Right atrium auricular region (tissue), 2 donors: ENCODE data around the gene CGA. TPM values are rescaled to one million over a fixed set of nuclear protein-coding genes. Genes with fewer than 3 reads are reported as not detected.
A peak's percentile ranks its signal among the peaks of the same experiment; 100 is the strongest.

Source experiments
- DNase-seq: peaks from one replicate; pipeline ENCODE4 v3.0.0-alpha.2; 2019; ENCODE audit warnings: low spot score
- H3K27ac ChIP-seq, 2 donors: fragments of 200-600 bp; sonication (generic); 1 replicate in 1 of 2; 2 replicates in 1 of 2; pipeline ENCODE4 v1.5.1; 2016 to 2019
- H3K27me3 ChIP-seq, 2 donors: fragments of 200-600 bp; sonication (generic); one replicate each; pipeline versions ENCODE4 v1.5.1 to v1.6.0; 2017 to 2019
- H3K36me3 ChIP-seq: fragments of 200-600 bp; sonication (generic); one replicate; pipeline ENCODE4 v1.5.1; 2016
- H3K4me1 ChIP-seq, 2 donors: fragments of 200-600 bp; sonication (generic); one replicate each; pipeline versions ENCODE4 v1.5.1 to v1.6.0; 2017 to 2019
- H3K4me3 ChIP-seq, 2 donors: fragments of 200-600 bp; sonication (generic); 1 replicate in 1 of 2; 2 replicates in 1 of 2; pipeline ENCODE4 v1.5.1; 2017 to 2019; ENCODE audit warnings: mild to moderate bottlenecking in 1 of 2, moderate library complexity in 1 of 2
- H3K9me3 ChIP-seq, 2 donors: fragments of 200-600 bp; sonication (generic); one replicate each; pipeline ENCODE4 v1.5.1; 2019
- total RNA-seq, 2 donors: library from RNA; depleted of rRNA; stranded (reverse); fragments of >200 nt; gene quantifications; one replicate each; pipeline ENCODE4 v1.1.0, GENCODE V29; 2016
- TF ChIP-seq, protein P1 (sequence below), 2 donors: fragments of 200-600 bp; sonication (generic); IDR thresholded peaks; one replicate each; pipeline ENCODE4 v1.5.1; 2019; ENCODE audit warnings: antibody characterized with exemption in 2 of 2

Gene CGA
- total RNA-seq, 2 donors from 2014 or later: 0.52 TPM; not detected in 1

DNA sequence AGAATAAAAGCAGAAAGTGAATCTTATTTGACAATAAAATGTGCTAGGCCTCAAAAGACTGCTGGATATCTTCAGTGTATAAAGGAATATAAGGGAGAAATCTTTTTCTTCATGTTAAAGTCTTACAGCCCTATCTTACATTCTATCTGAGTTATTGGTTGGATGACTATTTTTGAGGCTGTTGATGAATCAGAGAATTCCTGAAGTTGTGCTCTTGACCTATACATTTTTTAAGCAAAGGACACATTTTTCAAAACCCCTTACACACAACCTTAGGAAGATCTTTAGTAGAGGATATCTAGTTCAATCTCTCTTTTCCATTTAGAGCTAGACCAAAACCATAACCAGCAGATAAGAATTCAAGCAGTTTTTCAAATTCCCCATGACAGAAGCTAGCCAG lies 10.9 kb upstream of the CGA start:
- Histone ChIP-seq H3K36me3 (no peaks in the 10 kb centered on the region), H3K27ac (no peak overlapping the region), H3K27me3 (no peaks in the 10 kb centered on the region), H3K4me3 (no peak overlapping the region), H3K9me3 (no peaks in the 10 kb centered on the region), H3K4me1 (no peaks in the 10 kb centered on the region)
- TF ChIP-seq, protein P1, sequence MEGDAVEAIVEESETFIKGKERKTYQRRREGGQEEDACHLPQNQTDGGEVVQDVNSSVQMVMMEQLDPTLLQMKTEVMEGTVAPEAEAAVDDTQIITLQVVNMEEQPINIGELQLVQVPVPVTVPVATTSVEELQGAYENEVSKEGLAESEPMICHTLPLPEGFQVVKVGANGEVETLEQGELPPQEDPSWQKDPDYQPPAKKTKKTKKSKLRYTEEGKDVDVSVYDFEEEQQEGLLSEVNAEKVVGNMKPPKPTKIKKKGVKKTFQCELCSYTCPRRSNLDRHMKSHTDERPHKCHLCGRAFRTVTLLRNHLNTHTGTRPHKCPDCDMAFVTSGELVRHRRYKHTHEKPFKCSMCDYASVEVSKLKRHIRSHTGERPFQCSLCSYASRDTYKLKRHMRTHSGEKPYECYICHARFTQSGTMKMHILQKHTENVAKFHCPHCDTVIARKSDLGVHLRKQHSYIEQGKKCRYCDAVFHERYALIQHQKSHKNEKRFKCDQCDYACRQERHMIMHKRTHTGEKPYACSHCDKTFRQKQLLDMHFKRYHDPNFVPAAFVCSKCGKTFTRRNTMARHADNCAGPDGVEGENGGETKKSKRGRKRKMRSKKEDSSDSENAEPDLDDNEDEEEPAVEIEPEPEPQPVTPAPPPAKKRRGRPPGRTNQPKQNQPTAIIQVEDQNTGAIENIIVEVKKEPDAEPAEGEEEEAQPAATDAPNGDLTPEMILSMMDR (IDR thresholded peaks at IDR 0.05): no peak
- no peak for DNase-seq

DNA sequence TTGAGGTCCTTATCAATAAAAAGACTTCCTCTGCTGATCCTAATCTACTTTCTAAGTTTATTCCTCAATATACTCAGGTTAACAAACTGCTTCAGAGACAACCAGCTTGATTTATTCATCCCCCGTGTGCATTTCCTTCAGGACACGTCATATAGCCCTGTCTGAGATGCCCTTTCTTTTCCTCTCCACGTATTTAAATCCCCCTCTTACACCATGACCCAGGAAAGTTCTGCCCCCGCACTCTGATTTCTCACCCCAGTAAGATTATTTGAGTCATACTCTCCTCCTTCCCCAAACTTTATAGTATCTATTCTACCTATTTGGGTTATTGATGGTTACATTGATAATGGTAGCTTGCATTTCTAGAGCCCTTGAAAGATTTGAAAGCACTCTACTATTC lies 9.8 kb upstream of the CGA start:
- TF ChIP-seq, protein P1 (IDR thresholded peaks at IDR 0.05): no peak

GRCh38 chr6:87103977-87104601 lies 9.2 kb upstream of the CGA start:
- no peak for DNase-seq
- no peaks in the 10 kb centered on the region for H3K4me1 ChIP-seq
- no peaks in the 10 kb centered on the region for H3K9me3 ChIP-seq
- no peaks in the 10 kb centered on the region for H3K36me3 ChIP-seq
- H3K4me3 ChIP-seq: no peak overlapping the region
- TF ChIP-seq, protein P1 (IDR thresholded peaks at IDR 0.05): no peak
- H3K27me3 ChIP-seq: no peaks in the 10 kb centered on the region
- H3K27ac ChIP-seq: no peak overlapping the region

More for the DNA sequence above, 9.8 kb upstream of the CGA start:
- no peaks in the 10 kb centered on the region for H3K9me3 ChIP-seq
- no peak overlapping the region for H3K4me3 ChIP-seq
- no peak for DNase-seq
- H3K4me1 ChIP-seq: no peaks in the 10 kb centered on the region
- H3K27ac ChIP-seq: no peak overlapping the region
- H3K36me3 ChIP-seq: no peaks in the 10 kb centered on the region
- no peaks in the 10 kb centered on the region for H3K27me3 ChIP-seq

DNA sequence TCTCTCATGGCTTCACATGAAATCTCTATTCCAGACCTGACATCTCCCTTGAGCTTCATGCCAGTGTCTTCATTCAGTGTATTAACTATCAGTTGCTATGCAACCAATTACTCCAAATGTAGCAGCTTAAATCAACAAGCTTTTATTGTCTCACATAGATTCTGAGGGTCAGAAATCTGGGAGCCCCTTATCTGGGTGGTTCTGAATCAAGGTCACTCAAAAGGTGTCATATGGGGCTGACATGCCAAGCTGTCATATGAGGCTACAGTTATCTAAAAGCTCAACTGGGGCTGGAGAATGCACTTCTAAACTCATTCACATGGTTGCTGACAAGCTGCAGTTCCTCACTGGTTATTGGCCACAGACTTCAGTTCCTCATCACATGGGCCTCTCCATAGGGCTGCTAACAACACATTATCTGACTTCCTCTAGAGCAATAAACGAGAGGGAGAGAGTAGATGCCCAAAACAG lies 7.3 kb upstream of the CGA start:
- Histone ChIP-seq H3K36me3 (no peaks in the 10 kb centered on the region), H3K27ac (peak overlapping the region; percentile 63 to 72), H3K9me3 (no peaks in the 10 kb centered on the region), H3K4me3 (no peak overlapping the region), H3K27me3 (no peaks in the 10 kb centered on the region), H3K4me1 (no peaks in the 10 kb centered on the region)
- DNase-seq: no peak
- TF ChIP-seq, protein P1 (IDR thresholded peaks at IDR 0.05): no peak

- Histone ChIP-seq H3K4me1 (no peaks in the 10 kb centered on the region), H3K27ac (peak overlapping the region in 1 of 2 donors; percentile 72), H3K9me3 (no peaks in the 10 kb centered on the region), H3K4me3 (no peak overlapping the region), H3K36me3 (no peaks in the 10 kb centered on the region), H3K27me3 (no peaks in the 10 kb centered on the region)
- DNase-seq: no peak
- TF ChIP-seq, protein P1 (IDR thresholded peaks at IDR 0.05): no peak
These were observed 6.2 kb upstream of the CGA start for GRCh38 chr6:87101067-87101466.

- Histone ChIP-seq H3K27ac (no peak overlapping the region), H3K27me3 (no peaks in the 10 kb centered on the region), H3K9me3 (no peaks in the 10 kb centered on the region), H3K4me3 (no peak overlapping the region), H3K36me3 (no peaks in the 10 kb centered on the region), H3K4me1 (no peaks in the 10 kb centered on the region)
- TF ChIP-seq, protein P1 (IDR thresholded peaks at IDR 0.05): no peak
- DNase-seq: no peak
These were observed 5.3 kb upstream of the CGA start for GRCh38 chr6:87100216-87100615.
